Skeletal muscle cell (primary cell): ENCODE data around the gene RCAN2.

ENCODE experiments used
- DNase-seq: peaks from one replicate; pipeline ENCODE4 v3.0.0-alpha.2; 2010; ENCODE audit warnings: low read depth
- H3K4me3 ChIP-seq: 2 replicates; pipeline ENCODE4 v1.5.1; 2011; ENCODE audit warnings: low read depth, mild to moderate bottlenecking, control low read depth, low read length, moderate library complexity

RCAN2 gene

DNA sequence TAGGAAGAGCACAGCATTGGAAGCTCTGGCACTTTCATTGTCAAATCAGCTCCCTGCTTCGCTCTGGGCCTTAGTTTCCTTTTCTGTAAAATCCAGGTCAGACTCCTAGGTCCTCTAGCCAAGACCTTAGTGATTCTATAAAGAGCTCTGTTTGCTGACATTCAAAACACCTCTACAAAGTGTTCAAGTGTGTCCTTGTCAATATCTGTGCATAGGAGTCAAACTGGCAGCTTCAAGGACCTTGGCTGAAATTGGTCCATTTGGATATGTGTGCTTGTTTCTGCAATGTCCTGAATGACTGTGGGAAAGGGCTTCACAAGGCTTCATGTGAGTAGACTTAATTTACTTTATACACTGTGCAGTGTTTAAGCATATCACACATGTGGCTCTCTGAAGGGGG lies 246.6 kb downstream of the RCAN2 start:
- H3K4me3 ChIP-seq, result no peak overlapping the region
- DNase-seq, result no peak

DNA sequence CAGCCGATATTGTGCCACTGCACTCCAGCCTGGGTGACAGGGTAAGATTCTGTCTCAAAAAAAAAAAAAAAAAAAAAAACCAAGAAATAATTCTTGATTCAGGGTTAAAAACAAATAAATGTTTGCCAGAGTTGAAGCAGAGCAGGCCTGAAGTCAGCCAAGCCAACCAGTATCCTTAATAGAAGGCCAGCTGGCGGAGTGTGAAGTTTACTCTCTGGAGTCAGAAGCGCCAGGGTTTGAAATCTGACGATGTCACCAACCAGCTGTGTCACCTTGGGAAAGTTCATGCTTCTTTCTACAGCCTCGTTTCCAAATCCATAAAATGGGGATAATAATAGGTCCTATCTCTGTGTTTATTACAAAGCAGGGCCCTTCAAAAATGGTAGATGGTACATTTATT lies 247.5 kb downstream of the RCAN2 start:
- H3K4me3 ChIP-seq, result no peak overlapping the region
- DNase-seq, result no peak

DNA sequence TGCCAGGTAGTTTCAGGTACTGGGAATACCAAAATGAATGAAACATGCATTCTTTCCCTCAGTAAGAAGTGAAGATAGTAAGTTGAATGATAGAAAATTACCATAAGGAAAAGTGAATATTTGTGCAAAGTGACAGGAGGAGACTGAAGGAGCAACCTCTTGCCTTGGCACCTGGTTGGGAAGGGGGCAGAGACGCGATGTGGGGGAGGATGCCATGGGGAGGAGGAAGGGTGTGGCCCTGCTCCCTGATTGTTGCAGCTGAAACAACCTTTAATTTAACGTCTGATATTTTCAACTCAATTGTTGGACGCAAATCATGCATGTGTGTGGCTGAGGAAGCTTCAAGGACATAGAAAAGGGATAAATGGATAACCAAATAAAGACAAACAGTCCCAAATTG lies 248.3 kb downstream of the RCAN2 start:
- DNase-seq, result no peak
- no peak overlapping the region for H3K4me3 ChIP-seq

DNA sequence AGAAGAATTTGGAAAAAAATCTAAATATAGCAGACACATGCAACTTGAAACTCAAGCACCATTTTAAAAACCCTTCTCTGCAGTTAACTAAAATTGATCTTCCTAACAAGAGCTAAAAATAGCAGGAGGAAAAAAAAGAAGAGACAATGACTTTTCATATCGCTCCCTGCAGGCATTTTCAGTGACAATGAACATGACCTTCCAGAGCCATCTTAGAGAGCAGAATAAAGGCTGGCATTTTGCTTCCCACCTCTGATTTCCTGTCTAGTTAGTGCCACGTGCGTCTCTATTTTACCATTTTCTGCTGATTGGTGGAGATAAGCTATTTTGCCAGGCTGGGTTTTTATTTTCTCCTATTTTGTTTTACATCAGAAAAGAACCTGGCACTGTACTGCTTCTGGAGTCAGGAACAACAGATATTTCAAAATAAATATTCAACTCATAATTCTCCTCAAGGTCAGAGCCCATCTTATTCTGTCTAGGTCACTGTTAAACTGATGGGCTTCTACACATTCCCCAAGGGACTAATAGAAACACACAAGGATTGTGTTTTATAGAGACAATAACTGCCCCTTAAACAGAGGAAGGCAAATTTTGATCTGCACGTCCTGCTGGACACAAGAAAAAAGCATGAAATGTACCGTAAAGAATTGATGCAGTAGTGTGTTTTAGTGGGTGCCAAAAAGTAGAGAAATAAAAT lies 250.2 kb downstream of the RCAN2 start:
- DNase-seq, result no peak

DNA sequence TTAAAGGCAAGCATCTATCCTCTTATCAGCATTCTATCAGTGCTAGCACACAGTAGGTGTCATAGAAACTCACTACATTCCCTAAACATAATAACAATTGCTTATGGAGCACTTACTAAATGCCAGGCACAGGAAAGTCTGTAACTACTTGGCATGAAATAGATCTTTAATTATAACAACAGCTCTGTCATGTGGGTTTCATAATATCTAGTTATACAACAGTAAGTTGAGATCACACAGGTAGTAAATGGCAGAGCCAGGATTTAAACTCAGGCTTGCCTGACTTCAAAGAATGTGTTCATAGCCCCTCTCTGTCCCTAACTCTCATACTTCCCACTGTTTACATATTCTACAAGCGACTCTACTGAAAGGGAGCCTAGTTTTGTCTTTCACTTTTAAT lies 254.5 kb downstream of the RCAN2 start:
- DNase-seq, result no peak

More for the DNA sequence above, 250.2 kb downstream of the RCAN2 start:
- no peak overlapping the region for H3K4me3 ChIP-seq

DNA sequence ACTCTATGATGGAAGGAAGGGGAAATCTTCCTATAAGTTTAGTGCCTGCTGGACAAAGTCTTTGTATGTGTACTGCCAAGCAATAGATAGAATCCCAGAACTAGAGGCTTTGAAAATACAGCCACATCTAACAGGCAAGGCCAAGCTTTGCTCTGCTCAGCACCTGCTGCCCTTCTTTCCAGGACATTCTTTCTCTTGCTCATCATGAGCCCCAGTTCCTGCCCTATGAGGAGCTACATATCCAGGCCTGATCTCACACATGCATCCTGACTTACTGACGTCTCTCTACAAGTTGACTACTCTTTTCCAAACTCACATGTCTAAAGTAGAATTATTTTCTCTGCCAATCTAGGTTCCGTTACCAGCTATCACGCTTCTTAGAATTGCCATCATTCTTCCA lies 256.0 kb downstream of the RCAN2 start:
- DNase-seq, result no peak

More for the DNA sequence above, 254.5 kb downstream of the RCAN2 start:
- no peak overlapping the region for H3K4me3 ChIP-seq

DNA sequence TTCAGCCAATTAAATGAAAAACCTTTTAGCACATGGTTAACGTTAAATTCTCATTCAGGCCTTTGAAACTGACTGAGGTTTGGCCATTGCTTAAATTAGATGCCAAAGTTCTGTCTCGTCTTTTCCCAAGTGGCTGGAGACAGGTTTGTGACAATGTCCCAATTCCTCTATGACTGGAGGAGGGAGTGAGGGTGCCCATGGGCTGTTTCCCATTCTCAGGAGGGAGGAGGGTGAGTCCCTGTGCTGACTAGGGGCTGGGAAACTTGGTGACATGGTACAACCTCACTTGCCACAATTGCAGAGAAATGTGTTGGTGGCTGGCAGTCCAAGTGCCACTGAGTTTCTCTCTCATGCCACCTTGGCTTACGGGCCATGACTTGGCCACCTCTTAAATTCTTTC lies 256.5 kb downstream of the RCAN2 start:
- DNase-seq, result no peak
- H3K4me3 ChIP-seq, result no peak overlapping the region

More for the DNA sequence above, 256.0 kb downstream of the RCAN2 start:
- no peak overlapping the region for H3K4me3 ChIP-seq

DNA sequence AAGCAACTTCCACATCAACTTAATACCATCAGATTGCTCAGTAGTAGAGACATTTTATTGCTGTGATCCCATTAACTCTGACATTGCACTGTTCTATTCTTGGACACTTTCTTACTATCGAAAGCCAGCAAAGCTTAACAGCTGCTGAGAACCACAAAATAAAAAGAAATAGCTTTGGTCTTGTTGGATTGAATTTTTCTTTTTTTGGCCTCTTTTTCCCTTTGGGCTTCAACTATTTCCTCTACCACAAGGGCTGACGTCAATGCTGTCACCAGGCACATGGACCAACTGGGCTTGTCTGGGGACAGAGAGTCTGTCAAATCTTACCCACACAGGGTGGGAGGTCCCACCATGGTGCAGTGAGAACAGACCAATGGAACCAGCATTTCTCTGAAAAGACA lies 257.1 kb downstream of the RCAN2 start:
- no peak overlapping the region for H3K4me3 ChIP-seq
- DNase-seq, result no peak

DNA sequence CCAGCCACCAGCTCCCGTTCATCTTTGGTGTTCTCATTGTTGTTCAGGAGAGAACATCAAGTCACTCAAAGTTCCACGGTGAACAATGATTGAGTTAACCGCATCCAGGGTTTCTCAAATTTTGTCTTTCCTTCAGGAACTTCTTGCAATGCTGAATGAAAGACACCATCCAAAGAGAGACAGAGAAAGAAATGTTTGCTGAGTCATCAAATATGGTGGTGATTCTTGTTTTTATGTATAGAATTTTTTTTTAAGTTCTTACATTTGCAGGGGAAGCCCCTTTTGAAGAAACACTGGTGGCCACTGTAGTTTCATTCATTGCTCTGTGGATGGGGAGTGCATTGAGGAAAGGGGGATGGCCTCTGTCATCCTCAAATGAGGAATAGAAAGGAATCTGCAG lies 258.1 kb downstream of the RCAN2 start:
- no peak for DNase-seq
- no peak overlapping the region for H3K4me3 ChIP-seq

DNA sequence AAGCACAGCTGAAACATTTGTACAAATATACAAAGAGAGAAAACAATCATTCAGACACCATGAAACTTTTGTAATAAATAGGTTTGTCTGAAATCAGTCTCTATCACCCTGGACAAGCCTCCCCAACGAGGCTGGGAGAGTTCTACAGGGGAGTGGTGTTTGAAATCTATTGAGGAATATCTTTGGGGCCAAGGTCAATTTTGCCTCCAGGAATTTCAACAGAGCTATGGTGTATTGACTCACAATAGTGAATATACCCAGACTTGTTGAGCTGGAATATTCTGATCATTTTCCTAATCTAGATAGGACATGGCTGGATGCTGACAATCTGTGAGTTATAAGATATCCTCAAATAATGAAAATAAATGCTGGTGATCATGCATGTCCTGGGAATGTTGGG lies 269.0 kb downstream of the RCAN2 start:
- H3K4me3 ChIP-seq, result no peak overlapping the region

DNA sequence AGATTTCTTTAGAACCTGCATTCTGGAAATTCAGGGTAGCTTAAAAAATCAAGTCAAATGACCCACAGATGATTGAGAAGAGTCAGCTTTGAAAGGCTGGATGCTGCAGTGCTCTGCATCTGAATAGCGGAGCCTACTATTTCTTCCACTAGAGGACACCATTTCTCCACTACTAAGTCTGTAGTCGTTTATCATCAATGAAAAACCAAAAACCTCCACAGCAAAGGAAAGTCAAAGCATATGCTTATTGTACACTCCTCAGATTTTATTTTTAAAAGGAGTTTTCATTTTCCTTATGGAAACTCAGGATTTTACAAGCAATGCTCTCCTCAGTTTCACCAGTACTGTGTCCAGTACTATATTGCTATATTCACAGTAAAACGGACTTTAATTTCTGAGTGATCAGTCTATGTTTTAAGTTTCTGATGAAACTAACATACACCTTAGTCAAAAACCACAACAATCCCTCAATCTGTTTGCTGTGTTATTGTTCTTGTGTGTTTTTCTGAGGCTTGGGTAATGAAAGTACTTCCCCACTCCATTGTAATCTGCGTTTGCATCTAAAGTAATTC lies 269.9 kb downstream of the RCAN2 start:
- no peak overlapping the region for H3K4me3 ChIP-seq
- no peak for DNase-seq

More for the DNA sequence above, 269.0 kb downstream of the RCAN2 start:
- DNase-seq, result no peak

DNA sequence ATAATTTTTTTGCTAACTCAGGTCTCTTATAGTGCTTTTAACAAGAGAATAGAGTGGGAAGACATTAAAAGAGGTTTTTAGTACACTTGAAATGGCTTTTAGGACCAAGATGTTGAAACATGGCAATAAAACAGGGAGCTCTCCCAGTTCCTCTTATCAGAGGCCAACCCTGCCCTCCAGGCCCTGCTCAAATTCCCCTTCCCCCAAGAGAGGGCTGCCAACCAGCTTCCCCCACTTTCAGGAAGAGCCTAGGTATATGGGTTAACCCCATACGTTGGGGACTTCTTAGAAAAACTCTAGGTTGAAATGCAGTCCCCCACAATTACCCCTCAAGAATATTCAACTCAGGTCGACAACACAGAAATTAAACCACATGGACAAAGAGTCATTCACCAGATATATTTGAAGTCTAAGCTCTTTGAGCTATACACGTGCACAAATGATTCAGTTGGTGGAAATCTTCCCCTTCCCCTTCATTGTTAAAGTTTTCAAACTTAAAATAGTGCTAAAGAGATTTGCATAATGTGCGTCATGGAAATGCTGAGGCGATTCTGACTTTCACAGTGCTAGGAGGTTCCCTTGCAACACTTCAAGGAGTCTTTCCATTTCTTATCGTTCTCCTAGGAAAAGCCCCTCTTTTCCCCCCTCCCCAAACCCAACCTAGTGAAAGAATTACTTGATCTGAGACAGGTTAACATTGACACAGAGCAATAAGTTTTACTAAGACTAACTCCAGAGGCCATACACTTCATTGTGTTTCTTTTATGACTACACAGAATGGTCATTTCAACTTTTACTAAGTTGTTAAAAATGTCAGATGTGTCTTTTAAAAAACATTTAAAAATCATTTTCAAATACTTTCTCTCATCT lies 270.7 kb downstream of the RCAN2 start:
- H3K4me3 ChIP-seq, result no peak overlapping the region
- no peak for DNase-seq

DNA sequence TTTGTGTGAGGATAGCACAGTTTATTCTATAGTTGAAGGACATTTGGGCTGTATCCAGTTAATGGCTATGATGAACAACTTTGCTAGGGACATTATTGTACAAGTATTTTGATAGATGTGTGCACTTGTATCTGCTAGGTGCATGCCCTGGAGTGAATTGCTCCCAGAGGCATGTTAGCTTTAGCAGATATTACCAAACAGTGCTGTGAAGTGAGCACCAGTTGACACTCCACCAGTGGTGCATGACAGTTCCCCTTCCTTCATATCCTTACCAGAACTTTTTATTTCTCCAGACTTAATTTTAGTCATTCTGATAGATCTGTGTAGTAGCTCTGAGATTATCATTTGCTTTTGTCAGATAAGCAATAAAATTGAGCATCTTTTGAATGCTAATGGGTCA lies 271.6 kb downstream of the RCAN2 start:
- no peak overlapping the region for H3K4me3 ChIP-seq
- no peak for DNase-seq

DNA sequence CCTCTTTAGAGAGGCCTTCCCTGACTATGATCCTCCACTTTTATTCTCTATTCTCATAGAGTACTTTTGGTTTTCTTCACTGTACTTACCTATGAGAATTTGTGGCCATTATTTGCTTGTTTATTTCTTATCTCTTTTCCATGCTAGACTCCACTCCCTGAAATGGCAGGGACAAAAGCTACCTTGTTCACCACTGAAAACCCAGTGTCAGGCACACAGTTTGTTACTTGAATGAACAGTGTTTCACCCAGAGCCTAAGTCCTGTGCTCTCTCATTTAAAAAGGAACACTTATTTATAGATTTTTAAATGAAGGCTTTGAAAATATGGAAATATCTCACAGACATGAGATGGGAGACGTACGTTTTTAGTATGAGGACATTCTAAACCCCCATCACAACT lies 272.8 kb downstream of the RCAN2 start:
- no peak for DNase-seq
- H3K4me3 ChIP-seq, result no peak overlapping the region

DNA sequence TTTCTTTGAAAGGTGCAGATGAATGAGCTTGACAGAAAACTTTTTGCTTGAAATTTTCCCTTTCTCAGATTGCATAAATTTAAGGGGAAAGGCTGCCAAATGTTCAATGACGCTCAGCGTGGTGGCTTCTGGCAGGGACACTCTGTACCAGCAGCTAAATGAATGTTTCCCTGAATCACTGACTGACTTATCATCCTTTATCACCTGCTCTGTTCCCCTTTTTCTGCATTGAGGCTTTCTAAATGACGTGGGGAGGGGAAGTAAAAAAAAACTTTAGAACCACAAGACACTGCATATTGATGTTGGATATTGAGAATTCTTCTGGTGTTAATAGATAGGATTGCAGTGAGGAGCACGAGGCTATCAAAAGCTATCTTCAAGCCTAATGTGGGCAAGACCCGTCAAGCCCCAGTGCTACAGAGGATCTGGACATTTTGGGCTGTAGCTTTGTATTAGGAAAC lies 273.5 kb downstream of the RCAN2 start:
- DNase-seq, result no peak

DNA sequence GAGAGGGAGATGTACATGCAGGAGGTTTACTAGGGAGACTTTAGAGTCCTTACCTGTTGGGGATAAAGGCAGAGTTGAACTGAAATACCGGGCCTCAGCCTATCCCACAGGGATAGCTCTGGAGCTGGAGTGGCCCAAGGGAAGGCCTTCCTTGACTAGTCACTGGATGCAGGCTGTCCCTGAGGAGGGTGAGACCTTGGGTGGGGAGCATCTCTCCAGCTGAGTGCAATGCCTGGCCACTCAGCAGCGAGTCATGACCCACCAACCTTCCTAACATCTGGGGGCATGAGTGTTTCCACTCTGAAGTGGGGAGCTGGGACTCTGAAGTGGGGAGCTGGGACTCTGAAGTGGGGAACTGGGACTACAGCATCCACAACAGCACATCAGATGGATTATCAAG lies 274.4 kb downstream of the RCAN2 start:
- no peak overlapping the region for H3K4me3 ChIP-seq
- no peak for DNase-seq

More for the DNA sequence above, 273.5 kb downstream of the RCAN2 start:
- no peak overlapping the region for H3K4me3 ChIP-seq

DNA sequence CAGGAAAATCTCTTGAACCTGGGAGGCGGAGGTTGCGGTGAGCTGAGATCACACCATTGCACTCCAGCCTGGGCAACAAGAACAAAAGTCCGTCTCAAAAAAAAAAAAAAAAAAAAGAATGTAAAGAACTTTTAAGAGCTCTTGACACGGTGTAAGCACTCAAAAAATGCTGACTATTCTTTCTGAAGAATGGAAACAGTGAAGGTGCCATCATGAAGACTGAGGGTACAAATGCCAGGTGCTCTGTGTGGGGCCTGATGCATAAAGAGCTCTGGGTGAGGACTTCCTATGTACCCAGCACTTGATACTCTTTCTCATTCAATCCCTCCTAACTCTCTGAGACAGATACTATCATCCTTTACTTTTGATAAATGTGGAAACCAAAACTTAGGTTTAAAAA lies 275.5 kb downstream of the RCAN2 start:
- H3K4me3 ChIP-seq, result no peak overlapping the region
- no peak for DNase-seq

DNA sequence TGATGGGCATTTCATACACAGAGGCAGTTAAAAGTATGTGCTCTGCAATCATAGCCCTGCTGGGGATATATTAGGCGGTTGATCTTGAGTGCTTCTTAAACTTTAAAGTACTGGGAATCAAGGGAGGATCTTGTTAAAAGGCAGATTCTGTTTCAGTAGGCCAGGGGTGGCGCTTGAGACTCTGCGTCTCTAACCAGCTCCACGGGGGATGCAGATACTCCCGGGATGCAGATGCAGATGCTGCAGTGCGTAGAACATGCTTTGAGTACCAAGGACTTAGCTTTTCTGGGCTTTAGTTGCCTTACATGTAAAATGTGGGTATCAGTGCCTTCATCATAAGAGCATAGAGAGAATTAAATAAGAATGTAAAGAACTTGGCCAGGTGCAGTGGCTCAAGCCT lies 276.0 kb downstream of the RCAN2 start:
- no peak overlapping the region for H3K4me3 ChIP-seq
- no peak for DNase-seq

DNA sequence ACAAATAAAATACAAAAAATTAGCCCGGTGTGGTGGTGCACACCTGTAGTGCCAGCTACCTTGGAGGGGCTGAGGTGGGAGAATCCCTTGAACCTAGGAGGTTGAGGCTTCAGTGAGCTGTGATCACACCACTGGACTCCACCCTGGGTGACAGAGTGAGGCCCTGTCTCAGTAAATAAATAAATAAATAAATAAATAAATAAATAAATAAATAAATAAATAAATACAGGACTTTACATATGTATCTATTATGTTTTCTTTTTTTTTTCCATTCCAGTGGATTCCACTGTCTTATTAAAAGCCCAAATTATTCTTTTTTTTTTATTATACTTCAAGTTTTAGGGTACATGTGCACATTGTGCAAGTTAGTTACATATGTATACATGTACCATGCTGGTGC lies 279.3 kb downstream of the RCAN2 start:
- H3K4me3 ChIP-seq, result no peak overlapping the region
- no peak for DNase-seq

DNA sequence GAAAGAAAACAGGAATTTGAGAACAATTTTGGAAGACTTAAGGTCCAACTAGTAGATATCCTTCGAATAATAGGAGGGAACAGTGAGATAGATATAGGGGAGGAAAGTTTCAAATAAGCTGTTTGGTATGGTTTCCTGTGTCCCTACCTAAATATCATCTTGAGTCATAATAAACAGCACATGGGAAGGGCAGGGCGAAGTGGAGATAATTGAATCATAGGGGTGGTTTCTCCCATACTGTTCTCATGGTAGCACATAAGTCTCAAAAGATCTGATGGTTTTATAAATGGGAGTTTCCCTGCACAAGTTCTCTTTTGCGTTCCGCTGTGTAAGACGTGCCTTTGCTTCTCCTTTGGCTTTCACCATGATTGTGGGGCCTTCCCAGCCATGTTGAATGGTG lies 281.0 kb downstream of the RCAN2 start:
- DNase-seq, result no peak
- no peak overlapping the region for H3K4me3 ChIP-seq
